ENCODE measurements around the gene LRP1B.

Gene LRP1B

DNA sequence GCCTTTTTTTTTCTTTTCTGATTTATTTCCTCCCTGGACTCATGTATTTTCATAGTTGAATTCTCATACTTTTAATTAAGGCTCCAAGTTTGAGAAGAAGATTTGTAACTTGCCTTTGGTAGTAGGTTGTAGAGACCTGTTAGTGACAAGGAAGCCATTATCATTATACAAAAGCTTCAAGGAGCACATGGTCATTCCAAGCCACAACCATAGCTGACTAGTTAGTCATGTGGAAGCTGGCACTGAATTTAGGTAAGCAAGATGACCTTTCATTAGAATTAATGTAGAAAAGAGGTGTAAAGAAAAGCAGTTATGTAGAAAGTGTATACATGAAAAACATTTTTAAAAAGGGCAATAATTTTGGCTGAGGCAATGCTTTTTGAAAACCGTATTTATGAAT lies 89.7 kb downstream of the LRP1B start:
- DNase-seq (ENCODE audit: low read depth in 2 of 2), result no peak

DNA sequence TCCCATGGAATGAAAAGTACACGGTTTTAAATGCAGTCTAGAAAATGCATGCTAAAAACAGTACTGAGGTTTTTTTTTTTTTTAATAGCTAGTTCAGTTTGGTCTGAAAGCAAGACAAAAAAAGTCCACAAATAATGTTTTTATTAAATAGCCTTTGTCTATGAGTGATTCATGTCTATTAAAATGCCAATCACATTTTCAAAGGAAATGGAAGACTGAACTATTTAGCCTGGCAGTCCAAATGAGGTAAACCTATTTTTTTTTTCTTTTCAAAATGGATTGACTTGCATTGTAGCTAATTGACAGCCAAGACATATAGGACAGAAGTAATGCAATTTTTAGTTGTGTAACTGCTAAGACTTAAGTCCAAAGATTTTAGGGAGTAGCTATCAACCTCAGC lies 90.3 kb downstream of the LRP1B start:
- no peak for DNase-seq (ENCODE audit: low read depth in 2 of 2)

DNA sequence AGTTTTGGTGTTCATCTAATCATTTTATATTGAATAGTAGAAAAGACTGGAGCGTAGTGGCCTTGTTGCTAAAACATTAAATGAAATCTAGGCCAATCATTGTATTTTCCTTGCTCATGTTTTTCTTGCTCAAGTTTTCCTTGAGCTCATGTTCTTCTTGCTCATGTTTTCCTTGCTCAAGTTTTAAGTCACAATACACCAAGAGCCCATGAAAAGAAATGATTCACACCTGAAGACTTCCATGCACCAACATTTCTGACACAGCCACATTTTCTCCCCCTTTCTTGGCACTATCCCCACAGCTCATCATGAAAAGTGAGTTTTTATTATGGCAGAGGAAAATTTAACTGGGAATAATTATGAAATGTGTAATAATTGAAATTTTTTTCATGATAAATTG lies 92.0 kb downstream of the LRP1B start:
- DNase-seq (ENCODE audit: low read depth in 2 of 2), result no peak

DNA sequence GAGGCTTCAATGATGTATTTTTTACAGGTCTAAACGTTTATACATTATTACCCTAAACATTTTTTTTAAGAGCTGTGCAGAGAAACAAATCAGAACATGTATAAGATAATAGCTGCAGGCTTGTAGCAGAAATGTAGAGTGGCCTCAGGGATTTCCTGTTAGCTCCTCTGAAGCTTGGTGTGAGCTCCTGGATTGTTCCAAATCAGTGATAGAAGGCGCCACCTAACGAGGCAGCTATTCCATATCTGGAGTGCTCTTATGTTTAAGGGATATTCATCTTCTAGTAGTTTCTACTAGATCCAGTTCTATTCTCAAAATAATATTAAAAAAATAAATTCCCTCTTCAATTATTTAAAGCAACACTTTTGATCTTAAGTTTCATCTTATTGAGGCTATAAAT lies 93.1 kb downstream of the LRP1B start:
- DNase-seq (ENCODE audit: low read depth in 2 of 2), result no peak

DNA sequence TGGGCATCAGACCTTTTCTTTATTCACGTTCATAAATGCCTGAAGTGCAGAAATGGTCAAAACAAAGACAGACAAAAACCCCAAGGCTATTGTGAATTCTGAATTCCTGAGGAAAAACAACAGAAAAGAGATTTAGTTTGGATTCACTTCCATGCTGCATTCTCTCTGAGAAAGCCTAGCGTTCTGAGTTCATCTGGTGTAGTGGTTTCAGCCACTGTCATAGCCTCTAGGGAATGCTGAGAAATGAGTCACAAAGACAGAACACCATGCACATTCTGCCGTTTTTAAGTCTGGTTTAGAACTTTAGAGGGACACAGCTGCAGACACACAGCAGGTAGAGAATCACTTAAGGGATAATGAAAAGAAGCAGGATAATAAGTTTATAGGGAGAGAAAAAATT lies 93.8 kb downstream of the LRP1B start:
- no peak for DNase-seq (ENCODE audit: low read depth in 2 of 2)

DNA sequence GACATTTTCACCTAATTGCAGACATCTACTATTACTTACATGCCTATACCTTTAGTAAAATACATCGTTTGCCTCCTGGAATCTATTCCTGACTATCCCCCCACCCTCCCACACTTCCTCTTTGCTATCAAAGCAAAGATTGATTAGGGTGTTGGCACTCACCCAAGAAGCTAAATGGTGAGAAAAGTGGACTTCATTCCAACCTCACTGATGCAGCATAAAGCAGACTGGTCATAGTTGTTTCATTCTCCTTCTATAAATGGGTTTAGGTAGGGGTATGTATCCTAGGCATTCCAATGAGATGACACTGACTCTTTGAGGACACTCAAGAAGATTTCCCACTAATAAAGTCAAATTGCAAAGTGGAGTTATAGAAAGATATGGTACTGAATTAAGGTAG lies 97.4 kb downstream of the LRP1B start:
- no peak for DNase-seq (ENCODE audit: low read depth in 2 of 2)

DNA sequence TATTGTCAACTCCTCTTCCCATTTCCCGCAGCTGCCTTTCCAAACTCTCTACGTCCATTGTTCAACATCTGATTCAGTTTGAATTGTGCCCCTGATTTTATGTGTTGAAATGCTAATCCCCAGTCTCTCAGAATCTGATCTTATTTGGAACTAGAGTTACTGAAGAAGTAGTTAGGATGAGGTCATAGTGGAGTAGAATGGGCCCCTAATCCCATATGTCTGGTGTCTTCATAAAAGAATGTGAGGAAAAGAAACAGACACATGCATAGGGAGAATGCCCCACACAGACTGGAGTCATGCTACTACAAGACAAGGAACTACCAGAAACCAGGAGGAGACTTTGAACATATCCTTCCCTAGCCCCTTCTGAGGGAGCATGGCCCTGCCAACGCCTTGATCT lies 99.2 kb downstream of the LRP1B start:
- no peak for DNase-seq (ENCODE audit: low read depth in 2 of 2)

DNA sequence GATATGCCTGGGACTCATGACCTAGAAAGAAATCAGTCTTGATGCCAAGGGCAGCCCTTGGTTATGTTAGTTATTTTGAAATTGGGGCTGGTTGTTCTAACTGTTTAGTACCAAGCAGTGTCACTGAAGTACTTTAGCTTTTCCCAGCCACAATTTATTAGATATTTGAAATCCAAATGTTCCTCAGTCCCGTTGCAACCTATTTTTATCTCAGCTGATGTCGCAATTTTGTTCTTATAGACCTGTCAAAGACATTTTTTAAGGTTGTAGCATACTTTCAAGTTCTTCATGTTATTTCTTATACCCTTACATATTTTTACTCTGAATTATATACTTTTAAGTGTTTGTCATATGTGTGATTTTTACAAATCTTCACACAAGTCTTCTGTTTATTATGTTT lies 100.1 kb downstream of the LRP1B start:
- DNase-seq (ENCODE audit: low read depth in 2 of 2), result no peak

DNA sequence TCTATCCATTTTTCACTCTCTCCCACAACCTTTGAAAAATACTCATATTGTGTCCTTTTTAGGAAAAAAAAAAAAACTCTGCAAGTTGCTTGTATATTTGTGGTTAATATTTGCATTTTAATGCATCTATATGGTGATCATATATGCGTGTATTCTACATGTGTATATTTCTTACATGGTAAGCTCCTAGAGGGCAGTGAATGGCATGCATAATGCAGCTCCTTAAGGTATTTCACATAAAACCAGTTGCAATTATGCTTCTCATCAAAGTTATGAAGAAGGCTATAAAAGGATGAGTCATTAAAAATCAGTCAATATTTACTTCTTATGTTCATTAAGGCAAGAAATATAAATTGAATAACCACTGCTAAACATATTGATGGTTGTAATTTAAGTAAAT lies 100.8 kb downstream of the LRP1B start:
- DNase-seq (ENCODE audit: low read depth in 2 of 2), result no peak

DNA sequence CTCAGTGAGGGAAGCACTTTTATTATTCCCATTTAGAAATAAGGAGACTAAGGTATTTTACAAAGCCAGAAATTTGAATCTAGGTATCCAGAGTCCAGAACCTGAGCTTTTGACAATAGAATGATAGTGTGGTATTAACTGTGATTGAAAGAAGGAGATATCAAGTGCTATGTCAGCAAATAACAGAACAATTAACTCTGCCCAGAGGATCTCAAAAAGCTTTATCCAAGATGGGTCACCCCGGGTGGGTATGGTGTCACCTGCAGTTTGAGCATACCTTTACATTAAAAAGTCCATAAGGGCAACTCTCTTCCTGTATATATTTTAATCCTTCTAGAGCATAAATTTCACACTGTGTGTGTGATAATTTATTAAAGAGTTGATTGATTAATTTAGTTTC lies 105.4 kb downstream of the LRP1B start:
- DNase-seq (ENCODE audit: low read depth in 2 of 2), result no peak

DNA sequence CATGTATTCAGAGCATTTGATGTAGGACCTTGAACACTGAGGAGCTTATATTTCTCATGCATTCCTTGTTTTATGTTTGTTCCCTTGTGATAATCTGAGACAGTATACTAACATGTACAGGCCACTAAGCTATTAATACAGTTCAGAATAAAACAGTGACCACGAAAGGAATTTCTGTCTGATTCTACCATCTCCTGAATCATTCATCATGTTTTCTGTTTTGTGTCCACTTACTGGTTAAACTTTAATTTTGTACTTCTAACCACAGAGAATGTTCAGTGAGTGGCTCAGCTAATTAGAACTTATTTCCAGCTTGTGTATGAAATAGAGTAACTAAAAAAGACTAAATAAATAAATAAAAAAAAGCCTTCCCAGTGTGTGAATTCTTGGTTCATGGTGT lies 110.4 kb downstream of the LRP1B start:
- no peak for DNase-seq (ENCODE audit: low read depth in 2 of 2)

DNA sequence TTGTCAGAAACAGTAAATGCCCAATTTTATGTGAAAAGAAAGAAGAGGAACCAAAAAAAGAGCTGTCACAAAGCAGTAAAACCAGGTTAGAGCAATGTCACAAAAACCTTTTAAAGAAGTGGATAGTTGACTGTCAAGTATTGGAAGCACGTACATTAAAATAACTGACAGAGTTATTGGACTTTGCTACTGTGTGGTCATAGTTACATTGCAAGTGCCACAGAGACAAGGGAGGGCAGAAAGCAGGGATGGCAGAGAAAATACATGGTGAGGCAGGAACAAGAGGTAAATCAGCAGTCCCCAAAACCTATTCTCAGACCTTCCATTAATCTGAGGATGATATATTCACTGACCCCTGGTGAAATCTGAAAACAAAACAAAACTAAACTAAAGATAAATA lies 116.3 kb downstream of the LRP1B start:
- no peak for DNase-seq (ENCODE audit: low read depth in 2 of 2)

DNA sequence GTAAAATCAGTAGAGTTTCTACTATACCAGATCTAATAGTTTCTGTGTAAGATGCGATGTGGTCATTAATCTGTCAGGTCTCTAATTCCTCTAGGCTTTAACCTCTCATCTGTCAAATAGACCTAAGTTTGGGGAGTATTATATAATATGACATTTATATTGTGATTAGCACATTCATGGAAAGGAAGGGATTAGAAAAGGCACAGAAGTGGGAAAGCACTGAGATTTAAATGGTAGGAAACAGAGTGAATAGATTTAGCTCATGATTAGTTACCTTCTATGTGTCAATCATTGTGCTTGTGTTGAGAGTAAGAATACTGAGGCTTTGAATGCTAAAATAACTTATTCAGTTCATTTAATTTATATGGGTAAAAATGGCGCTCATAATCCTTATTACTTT lies 118.0 kb downstream of the LRP1B start:
- no peak for DNase-seq (ENCODE audit: low read depth in 2 of 2)

DNA sequence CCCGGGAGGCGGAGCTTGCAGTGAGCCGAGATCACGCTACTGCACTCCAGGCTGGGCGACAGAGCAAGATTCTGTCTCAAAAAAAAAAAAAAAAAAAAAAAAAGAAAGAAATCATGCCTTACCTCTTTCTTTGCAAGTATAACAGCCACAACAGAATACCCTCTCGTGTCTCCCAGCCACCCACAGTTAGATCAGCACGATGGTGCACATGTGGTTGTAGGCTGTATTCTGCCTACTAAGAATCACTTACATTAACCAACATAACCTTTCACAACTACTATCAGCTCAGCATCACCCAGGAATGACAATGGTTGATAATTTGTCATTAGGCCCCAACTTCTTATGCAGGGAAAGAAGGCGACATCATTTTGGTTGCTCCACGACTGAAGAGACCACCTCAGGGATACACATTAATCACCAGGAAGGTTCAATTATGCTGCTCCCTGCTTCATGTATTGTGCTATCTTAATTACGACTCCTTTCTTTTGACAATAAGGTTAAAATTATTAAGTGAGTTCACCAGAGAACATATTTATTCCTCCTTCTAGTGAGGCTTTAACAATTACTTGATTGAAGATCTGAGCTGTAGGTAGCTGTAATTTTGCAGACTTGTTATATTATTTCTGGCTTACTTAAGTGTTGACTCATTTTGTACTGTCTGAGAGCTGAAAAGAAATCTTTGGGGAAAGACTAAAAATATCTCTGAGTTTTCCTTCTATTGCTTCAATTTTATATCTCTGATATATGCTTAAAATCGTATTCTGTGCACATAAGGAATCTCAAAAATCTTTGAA lies 120.1 kb downstream of the LRP1B start:
- DNase-seq (ENCODE audit: low read depth in 2 of 2), result no peak

DNA sequence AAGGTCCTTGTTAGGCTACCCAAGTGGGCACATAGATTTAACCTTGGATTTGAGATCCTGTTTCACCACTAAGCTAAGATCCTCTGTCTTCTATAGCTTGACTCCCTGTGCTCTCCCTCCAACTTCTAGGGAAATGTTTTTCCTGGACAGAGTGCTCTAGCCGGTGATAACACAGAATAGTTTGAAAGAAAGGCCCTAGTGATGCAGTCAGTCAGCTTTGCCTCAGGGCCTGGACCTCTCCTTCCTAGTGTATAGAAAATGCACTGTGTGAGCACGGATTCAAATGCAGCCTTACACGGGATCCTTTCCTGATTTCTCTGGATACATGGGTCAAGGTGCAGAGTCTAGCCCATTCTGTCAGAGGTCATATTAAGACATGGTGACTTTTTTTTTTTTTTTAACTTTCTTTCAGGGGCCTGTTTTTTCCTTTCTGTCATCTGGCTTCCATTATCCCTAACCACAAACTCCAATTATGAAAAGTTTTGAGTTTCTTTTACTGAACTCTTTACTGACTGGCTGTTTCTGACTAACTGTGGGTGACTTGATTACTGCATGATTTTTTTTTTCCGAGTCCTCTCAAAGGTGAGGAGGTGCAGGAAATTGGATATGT lies 122.6 kb downstream of the LRP1B start:
- DNase-seq (ENCODE audit: low read depth in 2 of 2), result no peak

DNA sequence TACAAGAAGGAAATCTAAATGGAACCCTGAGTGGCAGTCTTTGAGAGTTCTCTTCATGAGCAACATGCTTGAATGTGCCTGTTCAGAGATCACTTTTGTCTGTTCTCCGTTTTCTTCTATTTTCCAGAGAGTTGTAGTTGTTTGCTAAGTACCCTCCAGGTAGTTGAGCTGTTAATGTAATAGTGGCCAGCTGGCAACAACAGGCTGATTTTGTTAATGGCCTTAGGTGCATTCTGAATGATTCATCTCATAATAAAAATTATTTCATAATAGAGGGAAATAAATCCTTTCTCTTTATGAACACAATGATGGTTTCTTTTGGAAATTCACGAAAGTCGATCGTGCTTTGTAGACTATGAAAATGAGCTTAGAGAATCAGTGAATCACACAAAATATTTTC lies 136.8 kb downstream of the LRP1B start:
- DNase-seq (ENCODE audit: low read depth in 2 of 2), result no peak

DNA sequence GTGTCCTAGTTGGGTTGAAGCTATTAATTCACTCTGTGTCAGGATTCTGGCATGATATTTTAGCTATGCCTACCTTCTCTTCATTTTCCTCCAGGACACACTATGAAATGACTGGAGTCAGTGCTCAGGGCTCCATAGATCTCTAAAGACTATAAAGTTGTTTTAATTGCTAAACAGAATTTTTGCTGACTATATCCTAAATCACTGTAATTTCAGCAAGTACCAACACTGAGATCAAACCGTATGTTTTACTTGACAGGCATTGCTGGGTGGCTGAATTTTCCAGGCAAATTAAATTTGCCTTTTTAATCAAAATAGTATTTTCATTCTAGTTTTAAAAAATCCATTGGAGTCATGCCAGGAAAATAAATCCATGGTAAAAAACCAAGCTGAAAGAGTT lies 138.1 kb downstream of the LRP1B start:
- DNase-seq (ENCODE audit: low read depth in 2 of 2), result no peak

DNA sequence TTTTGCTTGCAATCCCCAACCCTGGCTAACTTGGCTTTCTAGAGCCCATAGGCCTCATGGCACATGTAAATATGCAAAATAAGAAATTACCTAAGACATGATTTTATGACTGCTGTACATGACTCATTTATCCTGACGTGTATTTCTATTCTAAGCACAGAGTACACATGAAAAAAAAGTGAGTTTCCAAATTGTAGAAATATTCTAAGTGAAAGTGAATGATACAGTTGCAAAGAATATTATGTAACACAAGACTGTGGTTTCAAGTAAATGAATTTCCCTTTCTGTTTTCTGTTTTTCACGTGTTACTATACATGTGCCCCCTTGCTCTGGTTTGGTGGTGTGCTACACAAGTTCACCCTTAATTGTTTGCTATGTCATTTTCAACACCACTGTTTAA lies 162.4 kb downstream of the LRP1B start:
- no peak for DNase-seq (ENCODE audit: low read depth in 2 of 2)

DNA sequence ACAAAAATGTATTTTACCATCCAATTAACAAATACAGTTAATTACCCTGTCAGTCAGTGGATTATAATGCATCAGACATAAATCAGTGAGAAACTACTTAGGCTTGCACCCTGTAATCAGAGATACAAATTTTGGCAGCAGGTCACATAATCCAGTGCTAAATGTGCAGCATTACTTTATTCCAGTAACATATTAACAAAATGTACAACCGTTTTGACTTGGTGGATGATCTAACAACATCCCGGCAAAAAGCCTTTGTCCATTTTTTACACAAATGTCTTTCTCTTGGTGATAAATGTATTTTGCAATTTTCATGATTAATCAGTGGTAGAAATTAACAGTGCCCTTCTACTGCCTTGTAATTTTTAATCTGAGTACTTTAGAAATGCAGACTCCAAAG lies 162.8 kb downstream of the LRP1B start:
- no peak for DNase-seq (ENCODE audit: low read depth in 2 of 2)

DNA sequence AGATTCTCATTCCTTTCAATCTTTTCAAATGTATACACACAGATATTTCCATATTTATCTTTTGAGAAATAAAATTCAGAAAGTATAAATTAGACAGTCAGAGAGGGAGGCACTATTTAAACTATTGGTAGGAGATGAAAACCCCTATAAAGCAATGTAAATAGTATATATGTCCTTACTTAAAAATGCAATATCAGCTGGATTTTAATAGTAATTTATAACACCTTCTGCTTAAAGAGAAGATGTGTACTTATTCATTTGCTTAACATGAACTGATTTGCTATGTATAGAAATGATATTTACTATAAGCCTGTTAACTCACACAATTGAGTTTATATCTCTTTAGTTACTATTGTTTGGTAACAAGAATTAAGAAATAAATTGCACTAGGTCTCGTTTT lies 163.3 kb downstream of the LRP1B start:
- DNase-seq (ENCODE audit: low read depth in 2 of 2), result no peak

DNA sequence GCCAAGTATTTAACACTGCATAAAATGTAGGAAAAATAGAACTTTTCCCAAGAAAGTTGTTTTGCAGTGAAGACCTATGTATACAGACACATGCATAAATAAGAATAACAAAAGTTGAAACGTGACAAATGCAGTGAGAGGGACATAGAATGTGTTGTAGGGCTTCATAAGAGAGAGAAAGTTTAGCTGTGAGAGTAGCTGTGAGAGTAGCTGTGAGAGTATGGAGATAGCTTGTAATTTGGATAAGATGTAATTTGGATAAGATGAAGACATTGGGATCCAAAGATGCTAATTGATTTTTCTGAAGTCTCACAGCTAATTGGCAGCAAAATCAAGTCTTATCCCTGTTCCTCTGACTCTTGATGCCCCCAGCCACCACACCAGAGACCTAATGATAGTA lies 170.9 kb downstream of the LRP1B start:
- no peak for DNase-seq (ENCODE audit: low read depth in 2 of 2)

DNA sequence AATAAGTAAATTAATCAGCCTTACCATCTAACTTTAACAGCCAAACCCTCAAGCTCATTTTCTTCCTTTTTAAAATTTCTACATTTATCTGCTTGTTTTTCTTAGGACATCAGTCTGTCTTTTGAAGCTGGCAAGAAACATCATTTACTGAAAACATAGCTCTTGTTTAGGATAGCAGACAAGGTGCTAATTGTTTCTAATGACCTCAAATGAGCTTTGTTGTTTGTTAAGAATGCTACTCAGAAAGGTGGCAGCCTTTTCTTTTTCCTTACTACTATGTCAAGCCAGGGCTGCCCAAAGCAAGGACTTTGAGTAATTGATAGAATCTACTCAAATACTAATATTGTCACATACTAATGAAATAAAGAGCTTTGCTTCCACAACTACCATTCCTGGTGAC lies 171.8 kb downstream of the LRP1B start:
- DNase-seq (ENCODE audit: low read depth in 2 of 2), result no peak

DNA sequence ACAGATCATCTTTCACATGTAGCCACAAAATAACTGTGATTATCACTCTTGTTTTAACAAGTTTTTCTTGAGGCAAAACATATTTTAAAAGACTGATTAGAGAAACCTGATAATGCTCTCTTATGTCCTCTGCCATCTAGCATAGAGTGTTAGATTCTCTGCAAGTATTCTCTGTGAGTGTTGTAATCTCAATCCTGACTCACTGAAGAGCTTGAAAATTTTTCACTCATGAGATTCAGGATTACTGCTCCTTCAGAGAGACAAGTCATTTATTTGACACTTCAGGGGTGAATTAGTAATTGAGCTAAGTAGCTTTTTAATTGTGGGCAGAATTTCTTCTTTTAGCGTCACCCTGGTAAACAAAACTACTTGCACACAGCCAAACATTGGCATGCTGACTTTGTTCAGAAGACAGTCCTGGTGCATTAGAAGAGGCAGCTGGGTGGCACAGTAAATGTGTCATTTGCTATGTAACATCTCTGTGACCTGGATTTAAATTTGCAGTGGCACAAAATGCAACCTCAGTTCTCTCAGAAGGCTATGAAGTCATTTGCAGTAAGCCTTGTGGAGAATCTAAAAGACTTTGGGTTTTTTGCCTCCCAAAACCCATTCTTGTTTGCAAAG lies 172.9 kb downstream of the LRP1B start:
- DNase-seq (ENCODE audit: low read depth in 2 of 2), result no peak
